Left hindlimb (tissue), 1 donor: ENCODE results near the gene RPGRIP1L.
A peak's percentile ranks its signal among the peaks of the same experiment; 100 is the strongest.
"Not testable (repeated sequence)": the region's sequence is repeated elsewhere in the genome, so short reads cannot be mapped to it uniquely, and the experiment has no call there.

Source experiments
- DNase-seq: peaks from one replicate; pipeline ENCODE4 v3.0.0-alpha.2; 2018

Gene RPGRIP1L

GRCh38 chr16:53711390-53711789 is 7.7 kb upstream of the RPGRIP1L start:
- no peak for DNase-seq

DNA sequence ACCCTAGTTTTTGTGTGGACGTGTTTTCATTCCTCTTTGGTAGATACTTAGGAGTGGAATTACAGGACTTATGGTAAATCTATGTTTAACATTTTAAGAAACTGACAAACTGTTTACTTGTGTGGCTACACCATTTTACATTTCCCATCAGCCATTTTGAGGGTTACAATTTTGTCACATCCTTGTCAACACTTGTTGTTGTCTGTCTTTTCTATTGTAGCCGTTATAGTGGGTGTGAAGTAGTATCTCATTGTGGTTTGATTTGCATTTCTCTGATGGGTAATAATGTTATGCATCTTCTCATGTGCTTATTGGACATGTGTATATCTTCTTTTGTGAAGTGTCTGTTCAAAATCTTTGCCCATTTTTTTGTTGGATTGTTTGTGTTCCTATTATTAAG is 4.8 kb upstream of the RPGRIP1L start:
- no peak for DNase-seq

GRCh38 chr16:53707671-53708070 is 4.0 kb upstream of the RPGRIP1L start:
- DNase-seq, result no peak

- DNase-seq, result no peak
Observed at GRCh38 chr16:53704445-53704813, 770 bp upstream of the RPGRIP1L start.

DNA sequence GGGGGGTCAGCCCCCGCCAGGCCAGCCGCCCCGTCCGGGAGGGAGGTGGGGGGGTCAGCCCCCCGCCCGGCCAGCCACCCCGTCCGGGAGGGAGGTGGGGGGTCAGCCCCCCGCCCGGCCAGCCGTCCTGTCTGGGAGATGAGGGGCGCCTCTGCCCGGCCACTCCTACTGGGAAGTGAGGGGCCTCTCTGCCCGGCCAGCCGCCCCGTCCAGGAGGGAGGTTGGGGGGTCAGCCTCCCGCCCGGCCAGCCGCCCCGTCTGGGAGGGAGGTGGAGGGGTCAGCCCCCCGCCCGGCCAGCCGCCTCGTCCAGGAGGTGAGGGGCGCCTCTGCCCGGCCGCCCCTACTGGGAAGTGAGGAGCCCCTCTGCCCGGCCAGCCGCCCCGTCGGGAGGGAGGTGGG is 5.4 kb downstream of the RPGRIP1L start:
- not testable (repeated sequence) for DNase-seq

DNA sequence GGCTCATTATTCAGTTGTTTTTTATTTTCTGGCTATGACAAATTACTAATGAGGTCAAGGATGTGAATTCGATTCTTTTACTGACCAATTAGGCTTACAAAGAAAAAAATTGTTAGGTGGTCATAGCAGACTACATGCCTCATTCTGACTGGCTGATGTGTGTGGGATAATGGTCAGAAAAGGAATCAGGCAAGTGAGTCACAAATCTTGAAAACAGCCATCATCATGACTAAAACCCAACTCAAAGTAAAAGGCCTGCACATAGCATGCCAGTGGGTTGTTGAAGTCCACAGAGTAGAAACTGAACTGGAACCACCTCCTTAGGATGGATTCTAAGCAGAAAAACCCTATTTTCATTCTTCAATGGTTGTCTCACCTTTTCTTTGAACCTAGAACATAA is 8.6 kb downstream of the RPGRIP1L start:
- DNase-seq, result no peak

DNA sequence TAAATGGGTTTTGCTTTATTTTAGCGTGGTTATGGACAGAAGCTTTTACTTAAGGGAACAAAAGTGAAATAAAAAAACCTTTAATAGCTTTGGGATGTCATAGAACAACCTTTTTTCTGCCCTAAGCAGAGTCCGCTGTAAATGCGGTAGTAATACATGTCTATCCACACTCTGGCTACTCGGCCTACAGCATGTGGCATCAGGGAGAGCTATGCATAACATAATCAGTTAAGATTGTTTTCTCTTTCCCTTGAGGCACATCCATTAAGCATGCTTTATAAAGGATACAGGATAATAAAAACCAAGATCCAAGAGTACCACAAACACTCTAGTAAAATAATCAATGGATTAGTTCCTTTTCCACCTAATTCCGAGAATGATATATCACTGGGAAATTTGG is 10.3 kb downstream of the RPGRIP1L start:
- no peak for DNase-seq

DNA sequence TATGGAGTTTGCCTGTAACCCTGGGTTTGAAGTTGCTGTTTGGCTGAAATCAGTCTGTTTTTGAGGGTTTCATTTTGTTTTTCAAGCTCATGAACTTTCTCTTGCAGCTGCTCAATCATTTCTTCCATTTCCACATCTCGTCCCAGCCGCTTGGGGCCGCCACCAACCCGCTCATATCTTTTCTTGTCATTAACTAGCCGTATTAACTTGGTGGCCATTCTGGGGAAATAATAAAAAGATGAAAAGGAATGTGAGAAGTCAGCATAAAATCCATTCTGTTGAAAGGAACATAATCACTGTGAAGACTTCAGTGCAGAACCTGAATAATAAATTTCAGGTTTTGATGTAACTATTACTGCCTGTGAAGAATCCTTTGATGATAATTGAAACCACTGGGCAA is 11.5 kb downstream of the RPGRIP1L start:
- peak; percentile 31 for DNase-seq

GRCh38 chr16:53690771-53691170 is 12.9 kb downstream of the RPGRIP1L start:
- no peak for DNase-seq

DNA sequence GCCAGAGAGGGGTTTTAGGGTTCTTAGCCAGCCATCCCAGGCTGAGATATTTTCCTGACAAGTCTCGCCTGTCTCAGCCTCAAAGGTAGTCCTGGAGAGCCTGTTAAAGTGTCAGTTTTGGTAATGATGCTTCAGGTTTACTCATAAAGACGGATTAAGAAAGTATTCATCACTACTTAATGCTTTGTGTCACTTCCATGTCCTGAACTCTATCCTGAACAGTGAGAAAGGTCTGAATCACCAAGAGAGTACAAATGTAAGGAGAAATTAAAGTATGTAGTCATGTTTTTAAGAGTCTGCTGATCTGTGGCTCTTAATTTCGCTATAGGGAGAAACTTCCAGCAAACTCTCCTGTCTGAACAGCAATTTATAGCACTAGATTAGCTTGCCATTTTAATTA is 14.0 kb downstream of the RPGRIP1L start:
- no peak for DNase-seq

DNA sequence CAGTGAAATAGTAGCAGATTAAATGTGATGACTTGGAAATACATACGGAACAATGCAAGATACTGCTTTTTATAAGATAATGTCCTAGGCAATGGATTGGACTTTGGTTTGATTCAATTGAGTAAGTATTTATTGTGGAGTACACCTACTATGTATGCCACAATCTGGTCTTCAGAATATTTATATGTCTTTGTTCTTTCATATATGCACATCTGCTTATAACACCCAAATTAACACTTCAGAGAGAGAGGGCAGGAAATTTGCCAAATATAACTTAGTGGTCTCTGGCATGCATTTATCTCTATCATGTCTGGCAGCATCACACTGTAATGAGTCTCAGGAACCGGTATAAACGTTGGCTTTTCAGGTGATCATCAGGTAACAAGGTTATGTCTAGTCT is 16.9 kb downstream of the RPGRIP1L start:
- no peak for DNase-seq

DNA sequence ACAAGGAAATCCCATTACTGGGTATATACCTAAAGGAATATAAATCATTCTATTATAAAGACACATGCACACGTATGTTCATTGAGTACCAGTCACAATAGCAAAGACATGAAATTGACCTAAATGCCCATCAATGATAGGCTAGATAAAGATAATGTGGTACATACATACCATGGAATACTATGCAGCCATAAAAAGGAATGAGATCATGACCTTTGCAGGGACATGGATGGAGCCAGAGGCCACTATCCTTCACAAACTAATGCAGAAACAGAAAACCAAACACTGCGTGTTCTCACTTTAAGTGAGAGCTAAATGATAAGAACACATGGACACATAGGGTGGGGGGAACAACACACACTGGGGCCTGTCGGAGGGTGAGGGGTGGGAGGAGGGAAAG is 18.3 kb downstream of the RPGRIP1L start:
- not testable (repeated sequence) for DNase-seq

GRCh38 chr16:53681354-53681753 is 22.3 kb downstream of the RPGRIP1L start:
- DNase-seq, result no peak

DNA sequence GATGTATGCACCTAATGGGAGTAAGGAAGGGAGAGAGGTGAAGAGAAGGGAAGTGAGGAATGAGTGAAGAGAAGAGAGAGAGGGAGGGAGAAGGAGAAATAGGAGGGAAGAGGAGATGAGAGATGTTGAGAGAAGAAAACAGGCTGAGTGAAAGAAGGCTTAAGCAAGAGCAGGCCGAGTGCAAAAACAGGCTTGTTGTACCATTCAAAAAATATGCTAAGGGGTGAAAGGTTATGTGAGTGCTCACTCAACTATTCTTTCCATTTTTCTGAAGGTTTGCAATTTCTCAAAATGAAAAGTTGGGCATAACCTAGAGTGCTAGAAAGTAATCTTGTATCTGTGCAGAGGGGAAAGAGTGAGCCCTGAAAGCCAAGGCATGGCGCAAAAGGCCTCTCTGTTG is 22.9 kb downstream of the RPGRIP1L start:
- DNase-seq, result no peak

DNA sequence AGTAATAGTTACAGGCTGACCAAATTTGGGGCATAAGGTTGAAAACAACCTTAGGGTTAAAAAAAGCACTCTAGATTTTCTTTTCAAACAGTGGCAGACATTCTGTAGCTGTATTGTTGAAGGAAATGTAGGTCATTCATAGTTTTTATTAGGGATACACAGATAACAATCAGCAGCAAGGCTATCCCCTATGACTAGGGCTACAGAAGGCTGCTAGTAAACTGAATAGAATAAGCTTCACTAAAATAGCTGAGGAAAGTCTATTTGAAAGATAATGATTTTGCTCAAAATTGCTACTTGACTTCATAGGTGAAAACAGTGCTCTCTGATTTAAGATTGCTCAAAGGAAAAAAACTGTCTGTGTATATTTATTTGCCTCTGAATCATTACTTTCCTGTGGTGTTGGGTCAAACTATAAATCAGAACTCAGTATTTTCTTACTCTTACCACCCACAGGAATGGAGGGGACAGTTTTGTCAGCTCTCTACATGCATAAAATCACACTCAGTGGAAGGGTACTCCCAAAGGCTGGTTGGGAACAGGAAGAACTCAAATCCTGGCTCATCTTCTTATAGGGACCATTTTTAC is 24.8 kb downstream of the RPGRIP1L start:
- DNase-seq, result no peak

- DNase-seq, result no peak
Observed at GRCh38 chr16:53678155-53678554, 25.5 kb downstream of the RPGRIP1L start.

DNA sequence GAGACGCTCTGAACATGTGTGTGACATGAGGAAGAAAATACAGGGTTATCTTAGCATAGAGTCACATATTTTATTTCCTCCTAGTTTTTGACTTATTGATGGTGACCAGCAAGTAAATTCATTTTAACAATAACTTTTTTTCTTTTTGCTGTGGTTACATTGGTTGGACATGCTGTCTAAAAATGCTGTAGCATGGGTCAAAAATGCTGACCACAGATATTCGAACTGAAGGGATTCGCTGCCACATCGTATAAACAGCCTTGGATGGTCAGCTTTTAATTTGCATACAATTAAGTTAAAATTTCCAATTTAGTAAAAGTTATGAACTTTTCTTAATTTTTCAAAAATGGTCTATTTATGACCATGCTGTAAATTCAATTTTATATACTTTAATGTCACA is 30.5 kb downstream of the RPGRIP1L start:
- no peak for DNase-seq

GRCh38 chr16:53672461-53672860 is 31.2 kb downstream of the RPGRIP1L start:
- no peak for DNase-seq

GRCh38 chr16:53668869-53669268 is 34.8 kb downstream of the RPGRIP1L start:
- no peak for DNase-seq

GRCh38 chr16:53666786-53667415 is 36.8 kb downstream of the RPGRIP1L start:
- DNase-seq, result no peak

GRCh38 chr16:53664724-53665345 is 38.8 kb downstream of the RPGRIP1L start:
- peak; percentile 62 for DNase-seq

- DNase-seq, result no peak
Observed at GRCh38 chr16:53662072-53662471, 41.6 kb downstream of the RPGRIP1L start.

DNA sequence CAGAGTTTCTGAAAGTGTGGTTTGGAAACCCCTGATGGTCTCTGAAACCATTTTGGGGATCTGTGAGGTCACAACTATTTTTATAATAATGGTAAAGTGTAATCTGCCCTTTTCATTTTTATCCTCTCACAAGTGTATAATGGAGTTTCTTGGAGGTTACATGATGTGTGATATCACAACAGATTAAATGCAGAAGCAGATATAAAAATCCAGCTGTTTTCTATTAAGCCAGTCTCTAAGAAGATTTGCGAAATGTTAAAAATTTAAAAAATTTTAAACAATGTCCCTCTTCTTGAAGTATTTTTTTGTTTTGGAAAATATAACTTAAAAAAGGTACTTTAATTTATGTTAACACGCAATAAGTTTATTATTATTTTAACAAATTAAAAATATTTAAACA is 48.7 kb downstream of the RPGRIP1L start:
- DNase-seq, result no peak

GRCh38 chr16:53651357-53651756 is 52.3 kb downstream of the RPGRIP1L start:
- no peak for DNase-seq

DNA sequence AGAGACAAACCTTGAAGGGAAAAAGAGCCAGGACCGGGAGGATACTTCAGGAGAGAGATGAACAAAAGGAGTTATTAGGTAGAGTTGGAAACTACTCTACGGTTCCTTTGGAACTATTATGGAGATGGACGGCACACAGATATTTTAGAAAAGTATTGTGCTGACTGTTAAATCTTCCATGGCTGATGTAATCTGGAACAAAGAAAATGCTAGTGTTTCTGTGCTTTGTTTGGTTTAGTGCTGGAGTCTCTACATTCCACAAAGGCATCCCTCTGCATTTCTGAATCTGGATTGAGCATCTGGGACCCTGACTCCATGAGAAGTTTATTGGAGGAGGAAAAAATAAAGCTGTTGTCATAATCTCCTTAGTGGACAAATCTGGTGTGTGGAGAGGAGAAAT is 57.2 kb downstream of the RPGRIP1L start:
- DNase-seq, result no peak
